H1 (cell line): Measurements from ENCODE around the gene IFT172. TPM values are rescaled to one million over a fixed set of nuclear protein-coding genes. Genes with fewer than 3 reads are reported as not detected.
A peak's percentile ranks its signal among the peaks of the same experiment; 100 is the strongest.

Source experiments
- CTCF ChIA-PET: fragments of 300-600 bp; sonication (Branson Sonifier 250); formaldehyde crosslinking; loops from one replicate; lab custom pipeline; 2021; ENCODE audit not compliant: partially characterized antibody; lab: Charles Lee
- POLR2A ChIA-PET: fragments of 300-600 bp; sonication (Branson Sonifier 250); formaldehyde crosslinking; loops from one replicate; lab custom pipeline; 2021; ENCODE audit warnings: inconsistent platforms; ENCODE audit not compliant: partially characterized antibody; lab: Charles Lee
- DNase-seq, 2 experiments: peaks; one replicate each; pipeline versions ENCODE4 v3.0.0 to v3.0.0-alpha.2; 2010 to 2022; ENCODE audit warnings: low spot score in 2 of 2, low read depth in 1 of 2, mixed read lengths in 1 of 2
- FAIRE-seq: peaks from 2 replicates; lab custom pipeline; 2011; peaks lifted over from hg19 to GRCh38; lab: Jason Lieb, UNC
- H2AFZ ChIP-seq: 2 replicates; pipeline ENCODE4 v1.8.1; 2012; ENCODE audit warnings: low read length, inconsistent platforms
- H2AK5ac ChIP-seq: 2 replicates; pipeline ENCODE4 v1.6.1; 2013; ENCODE audit warnings: low read depth, low read length
- H2BK120ac ChIP-seq: replicated peaks from 2 replicates; pipeline ENCODE3; 2013; ENCODE audit warnings: low read depth, low read length, inconsistent platforms
- H2BK12ac ChIP-seq: 2 replicates; pipeline ENCODE4 v1.6.1; 2013; ENCODE audit warnings: low read depth, low read length
- H2BK15ac ChIP-seq: 2 replicates; pipeline ENCODE4 v1.6.1; 2013; ENCODE audit warnings: low read length
- H2BK20ac ChIP-seq: 2 replicates; pipeline ENCODE4 v1.6.1; 2013; ENCODE audit warnings: low read length
- H2BK5ac ChIP-seq: 2 replicates; pipeline ENCODE4 v1.6.1; 2013; ENCODE audit warnings: low read depth, low read length
- H3K14ac ChIP-seq: 2 replicates; pipeline ENCODE4 v1.6.1; 2013; ENCODE audit warnings: inconsistent platforms; ENCODE audit not compliant: insufficient read length
- H3K18ac ChIP-seq: 2 replicates; pipeline ENCODE4 v1.6.1; 2013; ENCODE audit warnings: low read length; ENCODE audit errors: extremely low read depth
- H3K23ac ChIP-seq: 2 replicates; pipeline ENCODE4 v1.6.1; 2013; ENCODE audit warnings: inconsistent platforms; ENCODE audit not compliant: insufficient read length
- H3K23me2 ChIP-seq: 2 replicates; pipeline ENCODE4 v1.6.1; 2013; ENCODE audit warnings: low read depth, low read length
- H3K27ac ChIP-seq: 2 replicates; pipeline ENCODE4 v1.6.1; 2011; ENCODE audit warnings: low read depth, low read length, inconsistent platforms
- H3K27me3 ChIP-seq, 4 experiments: replicated peaks in 1 of 4; 1 replicate in 1 of 4; 2 replicates in 3 of 4; pipeline versions ENCODE4 v1.6.1 to v1.8.1; 2011 to 2013; ENCODE audit warnings: low read length in 3 of 4, mild to moderate bottlenecking in 3 of 4, inconsistent platforms in 2 of 4, mixed read lengths in 2 of 4, moderate library complexity in 1 of 4; ENCODE audit not compliant: control insufficient read depth in 3 of 4, insufficient read depth in 3 of 4; ENCODE audit errors: extremely low read depth in 1 of 4
- H3K36me3 ChIP-seq, 4 experiments: 2 replicates each; pipeline versions ENCODE4 v1.6.1 to v1.8.1; 2011 to 2013; ENCODE audit warnings: mild to moderate bottlenecking in 4 of 4, low read length in 3 of 4, moderate library complexity in 2 of 4, control low read depth in 1 of 4, inconsistent platforms in 1 of 4; ENCODE audit not compliant: insufficient read depth in 4 of 4, control insufficient read depth in 2 of 4
- H3K4ac ChIP-seq: replicated peaks from 2 replicates; pipeline ENCODE3; 2013; ENCODE audit warnings: low read length, low read depth, mixed read lengths, inconsistent platforms; ENCODE audit not compliant: insufficient read length
- H3K4me1 ChIP-seq, 4 experiments: replicated peaks in 1 of 4; 1 replicate in 1 of 4; 2 replicates in 3 of 4; pipeline versions ENCODE4 v1.6.1 to v1.8.1; 2011 to 2013; ENCODE audit warnings: low read length in 3 of 4, inconsistent platforms in 2 of 4, mixed read lengths in 1 of 4; ENCODE audit not compliant: insufficient read depth in 4 of 4, control insufficient read depth in 3 of 4
- H3K4me2 ChIP-seq, 2 experiments: 2 replicates each; pipeline versions ENCODE4 v1.6.1 to v1.8.1; 2011 to 2013; ENCODE audit warnings: low read depth in 2 of 2, low read length in 2 of 2, control low read depth in 1 of 2, inconsistent platforms in 1 of 2, mild to moderate bottlenecking in 1 of 2; ENCODE audit not compliant: insufficient read depth in 1 of 2
- H3K4me3 ChIP-seq, 4 experiments: fragments of 200-600, 300-600 bp in 1 of 4; sonication (generic), shearing (Covaris generic), sonication (Bioruptor Twin) in 1 of 4; 2 replicates each; pipeline versions ENCODE4 v1.5.1 to v1.8.1; 2011 to 2016; ENCODE audit warnings: low read length in 4 of 4, low read depth in 3 of 4, control low read depth in 2 of 4, inconsistent platforms in 2 of 4, mild to moderate bottlenecking in 2 of 4, mixed read lengths in 1 of 4, moderate library complexity in 1 of 4; ENCODE audit not compliant: insufficient read depth in 2 of 4; ENCODE audit errors: extremely low read depth in 1 of 4
- H3K56ac ChIP-seq: replicated peaks from 2 replicates; pipeline ENCODE3; 2013; ENCODE audit warnings: low read depth, mild to moderate bottlenecking, mixed read lengths, low read length, inconsistent platforms; ENCODE audit not compliant: insufficient read length
- H3K79me1 ChIP-seq: 2 replicates; pipeline ENCODE4 v1.6.1; 2013; ENCODE audit warnings: low read depth, low read length, control low read depth
- H3K79me2 ChIP-seq, 2 experiments: 2 replicates each; pipeline versions ENCODE4 v1.6.1 to v1.8.1; 2012 to 2013; ENCODE audit warnings: low read length in 2 of 2, mild to moderate bottlenecking in 2 of 2, inconsistent platforms in 1 of 2; ENCODE audit not compliant: insufficient read depth in 2 of 2, control insufficient read depth in 1 of 2
- H3K9ac ChIP-seq, 4 experiments: replicated peaks in 1 of 4; 1 replicate in 1 of 4; 2 replicates in 3 of 4; pipeline versions ENCODE4 v1.6.1 to v1.8.1; 2011 to 2013; ENCODE audit warnings: low read depth in 3 of 4, low read length in 3 of 4, control low read depth in 2 of 4, mild to moderate bottlenecking in 2 of 4, moderate library complexity in 2 of 4, inconsistent platforms in 1 of 4; ENCODE audit errors: extremely low read depth in 1 of 4
- H3K9me3 ChIP-seq, 2 experiments: 2 replicates each; pipeline versions ENCODE4 v1.6.1 to v1.8.1; 2012 to 2013; ENCODE audit warnings: mild to moderate bottlenecking in 2 of 2, moderate library complexity in 2 of 2, control low read depth in 1 of 2, inconsistent platforms in 1 of 2, low read depth in 1 of 2, low read length in 1 of 2, mixed read lengths in 1 of 2; ENCODE audit not compliant: insufficient read depth in 2 of 2
- H4K20me1 ChIP-seq, 2 experiments: replicated peaks in 1 of 2; 2 replicates each; pipeline versions ENCODE3 to v1.8.1; 2011 to 2013; ENCODE audit warnings: inconsistent platforms in 2 of 2, low read length in 2 of 2, mild to moderate bottlenecking in 1 of 2; ENCODE audit not compliant: insufficient read depth in 2 of 2, control insufficient read depth in 1 of 2
- H4K5ac ChIP-seq: 2 replicates; pipeline ENCODE4 v1.6.1; 2013; ENCODE audit warnings: low read length, low read depth, mixed read lengths, inconsistent platforms; ENCODE audit not compliant: insufficient read length
- H4K8ac ChIP-seq: 2 replicates; pipeline ENCODE4 v1.8.0; 2013; ENCODE audit warnings: mild to moderate bottlenecking, moderate library complexity, low read length, inconsistent platforms; ENCODE audit not compliant: insufficient read depth; ENCODE audit errors: extremely low read depth
- H4K91ac ChIP-seq: replicated peaks from 2 replicates; pipeline ENCODE3; 2013; ENCODE audit warnings: low read length, mixed read lengths, inconsistent platforms; ENCODE audit not compliant: insufficient read length
- BCL11A ChIP-seq, 2 experiments: IDR thresholded peaks; one replicate each; pipeline ENCODE4 v1.6.1; 2011; ENCODE audit warnings: low read depth in 2 of 2, low read length in 2 of 2, mild to moderate bottlenecking in 2 of 2
- GTF2F1 ChIP-seq: IDR thresholded peaks from 2 replicates; pipeline ENCODE4 v1.6.1; 2012; ENCODE audit warnings: low read depth, low read length, improper control_type of control experiment, borderline replicate concordance
- JUND ChIP-seq: IDR thresholded peaks from 2 replicates; pipeline ENCODE4 v1.6.1; 2011; ENCODE audit warnings: mild to moderate bottlenecking, improper control_type of control experiment, low read length
- TAF7 ChIP-seq: optimal IDR thresholded peaks from 2 replicates; pipeline ENCODE3; 2011; ENCODE audit warnings: low read depth, mild to moderate bottlenecking, inconsistent platforms, low read length, moderate library complexity, borderline replicate concordance
- WGBS, 2 experiments: shearing (Covaris generic) in 1 of 2; methylation state at CpG; one replicate each; pipeline versions ENCODE4 v1.1.6 to v1.1.7; 2013 to 2015; ENCODE audit warnings: low lambda C conversion rate in 2 of 2, mixed read lengths in 2 of 2, inconsistent platforms in 1 of 2, low coverage in 1 of 2, missing lambda C conversion rate in 1 of 2; ENCODE audit not compliant: insufficient replicate concordance in 2 of 2, insufficient coverage in 1 of 2, insufficient read length in 1 of 2; ENCODE audit errors: extremely low coverage in 1 of 2, missing lambda C conversion rate in 1 of 2; 5-methylcytosine and 5-hydroxymethylcytosine counted together
- polyA plus RNA-seq, 7 experiments: library from polyadenylated mRNA; depleted of rRNA in 3 of 7; stranded (reverse) in 5 of 7; unstranded in 2 of 7; fragments of >200 nt in 5 of 7; fragments of 200-250 nt in 2 of 7; gene quantifications; 1 replicate in 5 of 7; 2 replicates in 1 of 7; 4 replicates in 1 of 7; pipeline versions ENCODE4 v1.2.1 to v1.2.3, GENCODE V29; 2011 to 2013; ENCODE audit warnings: missing spikeins in 2 of 7, mixed read lengths in 2 of 7
- total RNA-seq: library from RNA; stranded (reverse); fragmentation: NEBNext Ultra II Directional; extraction: Animal tissue kit (Norgen Biotek cat#: 25700); gene quantifications from 2 replicates; pipeline ENCODE4 v1.2.1, GENCODE V29; 2021

The IFT172 gene
- total and polyA plus RNA-seq, 2 of the 8 experiments (the other 6 are each of a cell fraction or from before 2014, with no cell fraction given), result 13.5 to 14.0 TPM

- POLR2A ChIA-PET, result interaction anchor here (1.2 to 4.2 kb wide), 3 partner anchors 12 to 72 kb away, joined by 3 to 19 read pairs (median 6); partner anchors contain the start of genes EIF2B4, NRBP1 and PPM1G
- TF ChIP-seq JUND (no peak), GTF2F1 (no peak), TAF7 (no peak), BCL11A (IDR thresholded peaks at IDR 0.05; ENCODE audit: low read depth in 2 of 2, low read length in 2 of 2) (no peak)
Observed at GRCh38 chr2:27441226-27441926, 48.2 kb downstream of the IFT172 start.

More at GRCh38 chr2:27441226-27441926, 48.2 kb downstream of the IFT172 start:
- H2AFZ ChIP-seq, result no peak overlapping the region
- no peaks in the 10 kb centered on the region for H4K20me1 ChIP-seq
- no peak overlapping the region for H3K14ac ChIP-seq
- FAIRE-seq, result no peak
- no peak overlapping the region for H3K56ac ChIP-seq
- no peaks in the 10 kb centered on the region for H3K79me2 ChIP-seq
- no peak overlapping the region for H3K27ac ChIP-seq
- H3K9ac ChIP-seq, result 0 out of 7 replicates have a peak overlapping the region, but pooled peaks of 1 of the 4 experiments have one; percentile 55
- H2BK15ac ChIP-seq, result no peak overlapping the region
- H3K4me2 ChIP-seq, result peak overlapping the region; percentile 51 to 89; a peak in 2 of 4 replicates
- no peak overlapping the region for H4K8ac ChIP-seq
- H2BK12ac ChIP-seq, result no peak overlapping the region
- no peak overlapping the region for H3K23ac ChIP-seq
- peaks cover 0 to 14% (median 8%) of the 10 kb centered on the region in 4 experiments; a peak in 5 of 7 replicates for H3K4me1 ChIP-seq
- no peaks in the 10 kb centered on the region; the same call in 1 of the 2 replicates for H3K79me1 ChIP-seq
- WGBS, 2 experiments, result 86% methylated on average over 10 of the region's 10 CpGs; no CpG with 5 or more reads in 1 of the 2 experiments
- H3K36me3 ChIP-seq, result peaks cover 14 to 45% (median 27%) of the 10 kb centered on the region in 4 experiments
- no peaks in the 10 kb centered on the region for H3K27me3 ChIP-seq
- peaks cover 8% of the 10 kb centered on the region for H3K23me2 ChIP-seq
- no peak overlapping the region for H3K18ac ChIP-seq
- no peak overlapping the region for H3K4ac ChIP-seq
- H2BK20ac ChIP-seq, result no peak overlapping the region
- no peak overlapping the region for H4K5ac ChIP-seq
- peak overlapping the region in 3 of 4 experiments; percentile 23 to 69 (median 32); a peak in 4 of 8 replicates for H3K4me3 ChIP-seq
- no peak overlapping the region for H2AK5ac ChIP-seq
- no peak overlapping the region for H2BK5ac ChIP-seq
- H4K91ac ChIP-seq, result no peak overlapping the region
- peak in 1 of 2 experiments; percentile 50 for DNase-seq
- no peaks in the 10 kb centered on the region for H3K9me3 ChIP-seq
- no peak overlapping the region for H2BK120ac ChIP-seq
- CTCF ChIA-PET, result interaction anchor here (0.7 to 2.3 kb wide), 10 partner anchors 10 to 192 kb away, joined by 3 to 24 read pairs (median 4); partner anchors contain the start of genes CCDC121 and GPN1
